LNCaP clone FGC (cell line): Measurements from ENCODE around the gene COL17A1.
A peak's percentile ranks its signal among the peaks of the same experiment; 100 is the strongest.

Experiments used
- DNase-seq: peaks from one replicate; pipeline ENCODE4 v3.0.0-alpha.2; 2011; ENCODE audit warnings: low read depth
- H3K4me3 ChIP-seq: 2 replicates; pipeline ENCODE4 v1.5.1; 2011; ENCODE audit warnings: mild to moderate bottlenecking, low read depth, low read length, control low read depth
- CTCF ChIP-seq: IDR thresholded peaks from 2 replicates; pipeline ENCODE4 v1.5.1; 2012; ENCODE audit warnings: mild to moderate bottlenecking; ENCODE audit not compliant: control insufficient read depth, insufficient read depth; ENCODE audit errors: extremely low read depth

COL17A1 gene

DNA sequence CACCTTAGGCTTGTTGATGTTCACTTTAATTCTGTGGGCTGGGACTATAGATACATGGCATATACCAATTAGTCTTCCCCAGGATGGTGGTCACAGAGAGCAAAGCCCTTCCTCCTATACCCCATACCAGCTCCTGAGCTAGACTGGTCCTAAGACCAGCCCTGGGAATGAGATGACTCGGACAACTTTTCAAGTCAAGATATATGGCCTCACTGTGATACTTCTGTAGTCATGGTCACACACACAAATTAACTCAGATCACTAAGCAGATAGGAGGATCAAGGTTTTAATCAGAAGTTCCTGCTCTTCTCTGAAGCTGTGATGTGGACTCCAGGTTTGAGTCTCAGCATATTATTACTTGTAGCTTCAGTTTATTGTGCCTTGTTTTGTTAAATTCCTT lies 65.7 kb downstream of the COL17A1 start:
- DNase-seq, result no peak
- no peak for TF ChIP-seq CTCF
- H3K4me3 ChIP-seq, result no peak overlapping the region

- peak overlapping the region; percentile 19; the same call in 1 of the 2 replicates for H3K4me3 ChIP-seq
- no peak for TF ChIP-seq CTCF
- DNase-seq, result peak; percentile 77
Observed at GRCh38 chr10:104018471-104018870, 67.2 kb downstream of the COL17A1 start.

- H3K4me3 ChIP-seq, result no peak overlapping the region
- no peak for TF ChIP-seq CTCF
- DNase-seq, result no peak
Observed at GRCh38 chr10:104016661-104017060, 69.0 kb downstream of the COL17A1 start.

GRCh38 chr10:104014176-104014575 lies 71.5 kb downstream of the COL17A1 start:
- no peak for DNase-seq
- TF ChIP-seq CTCF, result no peak
- H3K4me3 ChIP-seq, result no peak overlapping the region

DNA sequence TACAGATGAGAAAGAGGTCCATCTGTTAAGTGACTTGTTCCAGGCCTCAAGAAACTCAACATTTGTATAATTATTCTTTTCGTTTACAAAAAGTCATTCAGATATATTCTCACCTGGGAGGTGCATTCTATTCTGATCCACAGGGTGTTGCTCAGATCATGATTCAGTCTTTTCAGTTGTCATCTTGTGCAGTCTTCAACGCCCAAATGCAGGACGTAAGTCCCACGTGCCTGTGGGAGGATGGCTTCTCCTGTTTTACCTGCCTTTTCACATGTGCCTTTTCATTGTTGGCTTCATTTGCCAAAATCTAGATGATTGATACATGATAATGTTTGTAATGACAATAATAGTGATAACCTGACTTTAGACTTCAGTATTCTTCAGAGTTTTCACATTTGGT lies 72.2 kb downstream of the COL17A1 start:
- DNase-seq, result no peak
- TF ChIP-seq CTCF, result no peak
- no peak overlapping the region for H3K4me3 ChIP-seq

GRCh38 chr10:104011904-104012303 lies 73.8 kb downstream of the COL17A1 start:
- TF ChIP-seq CTCF, result no peak
- no peak for DNase-seq
- H3K4me3 ChIP-seq, result no peak overlapping the region

DNA sequence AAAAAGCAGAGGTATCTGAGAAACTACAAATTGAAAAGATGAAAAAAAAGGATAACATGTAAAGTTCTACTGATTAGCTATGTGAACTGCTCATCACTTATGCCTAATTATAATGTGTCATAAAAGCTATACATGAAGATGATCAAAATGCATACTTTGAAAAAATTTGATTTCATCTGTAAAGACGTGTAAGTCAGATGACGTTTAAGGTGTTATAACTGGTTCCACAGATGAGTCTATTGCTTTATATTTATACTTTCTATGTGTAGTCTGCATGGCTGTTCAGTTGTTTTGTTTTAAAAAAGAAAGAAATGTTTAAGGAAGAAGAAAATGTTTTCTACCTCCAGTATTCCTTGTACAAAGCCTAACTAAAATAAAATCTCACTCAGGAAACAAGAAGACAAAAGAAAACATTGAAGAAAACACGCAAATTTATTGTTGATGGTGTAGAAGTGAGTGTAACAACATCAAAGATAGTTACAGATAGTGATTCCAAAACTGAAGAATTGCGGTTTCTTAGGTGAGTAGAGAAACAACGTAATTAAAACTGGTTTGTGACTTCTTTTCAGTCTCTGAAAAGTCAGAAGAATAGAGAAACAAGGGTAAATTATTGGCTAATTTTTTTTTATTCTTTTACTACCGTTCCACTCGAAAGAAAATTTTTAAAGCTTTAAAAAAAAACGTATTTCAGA lies 80.4 kb downstream of the COL17A1 start:
- no peak overlapping the region for H3K4me3 ChIP-seq
- no peak for DNase-seq
- no peak for TF ChIP-seq CTCF
